Neutrophil (primary cell): ENCODE results near the gene MINDY4B.

Experiments used
- H3K27ac ChIP-seq: fragments of 200-600 bp; sonication (generic); 2 replicates; pipeline ENCODE4 v1.5.1; 2016; ENCODE audit warnings: mild to moderate bottlenecking, moderate library complexity
- H3K27me3 ChIP-seq: fragments of 200-600 bp; sonication (generic); 2 replicates; pipeline ENCODE4 v1.6.0; 2016; ENCODE audit warnings: mild to moderate bottlenecking
- H3K36me3 ChIP-seq: fragments of 200-600 bp; sonication (generic); 2 replicates; pipeline ENCODE4 v1.5.1; 2017
- H3K4me1 ChIP-seq, 2 experiments: fragments of 200-600 bp in 1 of 2; sonication (generic) in 1 of 2; 1 replicate in 1 of 2; 2 replicates in 1 of 2; pipeline versions ENCODE4 v1.5.1 to v1.6.1; 2013 to 2016; ENCODE audit warnings: low read depth in 1 of 2, low read length in 1 of 2, mild to moderate bottlenecking in 1 of 2, moderate library complexity in 1 of 2; ENCODE audit not compliant: control insufficient read depth in 1 of 2, insufficient read depth in 1 of 2
- H3K4me3 ChIP-seq, 2 experiments: fragments of 200-600 bp in 1 of 2; sonication (generic) in 1 of 2; 1 replicate in 1 of 2; 2 replicates in 1 of 2; pipeline ENCODE4 v1.5.1; 2013 to 2016; ENCODE audit warnings: low read depth in 1 of 2, low read length in 1 of 2, mild to moderate bottlenecking in 1 of 2, moderate library complexity in 1 of 2
- H3K9me3 ChIP-seq: fragments of 200-600 bp; sonication (generic); 2 replicates; pipeline ENCODE4 v1.5.1; 2016
- CTCF ChIP-seq: fragments of 200-600 bp; sonication (generic); IDR thresholded peaks from 2 replicates; pipeline ENCODE4 v1.5.1; 2016; ENCODE audit warnings: antibody characterized with exemption

MINDY4B gene

GRCh38 chr3:150823277-150823676 is 82.0 kb downstream of the MINDY4B start:
- no peak for TF ChIP-seq CTCF
- Histone ChIP-seq H3K27me3 (no peaks in the 10 kb centered on the region), H3K9me3 (no peaks in the 10 kb centered on the region), H3K27ac (no peak overlapping the region), H3K4me3 (no peak overlapping the region), H3K4me1 (no peaks in the 10 kb centered on the region), H3K36me3 (no peaks in the 10 kb centered on the region)

GRCh38 chr3:150822636-150823035 is 82.6 kb downstream of the MINDY4B start:
- no peak for TF ChIP-seq CTCF
- Histone ChIP-seq H3K4me3 (no peak overlapping the region), H3K4me1 (no peaks in the 10 kb centered on the region), H3K9me3 (no peaks in the 10 kb centered on the region), H3K36me3 (no peaks in the 10 kb centered on the region), H3K27ac (no peak overlapping the region), H3K27me3 (no peaks in the 10 kb centered on the region)
